Measurements from ENCODE around the gene MC1R.
"Not testable (repeated sequence)": the region's sequence is repeated elsewhere in the genome, so short reads cannot be mapped to it uniquely, and the experiment has no call there.

Gene MC1R

GRCh38 chr16:89918453-89919347, at the start of gene MC1R:
Gene MC1R (plus strand): TSS chr16:89918862. CDS start chr16:89919259, 397 bp downstream.
- no peak for DNase-seq (ENCODE audit: low read depth)

GRCh38 chr16:89869911-89870310, 48.8 kb upstream of the MC1R start:
- DNase-seq (ENCODE audit: low read depth): no peak

- DNase-seq (ENCODE audit: low read depth): no peak
Measured at GRCh38 chr16:89870440-89870839, 48.2 kb upstream of the MC1R start.

GRCh38 chr16:89871895-89872294, 46.8 kb upstream of the MC1R start:
- no peak for DNase-seq (ENCODE audit: low read depth)

GRCh38 chr16:89873109-89873971, 45.3 kb upstream of the MC1R start, which contains the start of gene TCF25:
Gene TCF25 (plus strand): TSS chr16:89873592. CDS start chr16:89873668, 76 bp downstream.
- DNase-seq (ENCODE audit: low read depth): peak; percentile 54

GRCh38 chr16:89873972-89874689, 44.5 kb upstream of the MC1R start:
- peak; percentile 86 for DNase-seq (ENCODE audit: low read depth)

GRCh38 chr16:89879123-89879522, 39.5 kb upstream of the MC1R start:
- not testable (repeated sequence) for DNase-seq (ENCODE audit: low read depth)

GRCh38 chr16:89880477-89881367, 37.9 kb upstream of the MC1R start:
- DNase-seq (ENCODE audit: low read depth): no peak

- DNase-seq (ENCODE audit: low read depth): no peak
Measured at GRCh38 chr16:89881368-89881730, 37.3 kb upstream of the MC1R start.

GRCh38 chr16:89883346-89884040, 35.2 kb upstream of the MC1R start:
- no peak for DNase-seq (ENCODE audit: low read depth)

GRCh38 chr16:89884041-89884421, 34.6 kb upstream of the MC1R start:
- no peak for DNase-seq (ENCODE audit: low read depth)

- no peak for DNase-seq (ENCODE audit: low read depth)
Measured at GRCh38 chr16:89887243-89887642, 31.4 kb upstream of the MC1R start.

GRCh38 chr16:89890200-89890599, 28.5 kb upstream of the MC1R start:
- DNase-seq (ENCODE audit: low read depth): no peak

GRCh38 chr16:89890886-89891657, 27.6 kb upstream of the MC1R start:
- DNase-seq (ENCODE audit: low read depth): no peak

GRCh38 chr16:89892055-89892630, 26.5 kb upstream of the MC1R start:
- no peak for DNase-seq (ENCODE audit: low read depth)

GRCh38 chr16:89892635-89893034, 26.0 kb upstream of the MC1R start:
- DNase-seq (ENCODE audit: low read depth): no peak

- DNase-seq (ENCODE audit: low read depth): no peak
Measured at GRCh38 chr16:89893642-89894548, 24.8 kb upstream of the MC1R start.
